MCF 10A (cell line): Measurements from ENCODE around the gene SHISA9. TPM values are rescaled to one million over a fixed set of nuclear protein-coding genes. Genes with fewer than 3 reads are reported as not detected.

Source experiments
- BruUV-seq: library from RNA; stranded (reverse); fragments of 400-500 nt; replicated peaks from 2 replicates; lab custom pipeline; 2021; lab: Mats Ljungman, UMichigan
- CTCF ChIA-PET: fragments of 300-600 bp; sonication (Branson Sonifier 250); formaldehyde crosslinking; extraction: SDS; loops from one replicate; lab custom pipeline; 2021; ENCODE audit warnings: antibody characterized with exemption, inconsistent platforms; lab: Yijun Ruan, JAX
- POLR2A ChIA-PET: fragments of 300-600, 350-650 bp; sonication (Branson Sonifier 250); formaldehyde crosslinking; extraction: SDS; loops from one replicate; lab custom pipeline; 2020; ENCODE audit warnings: antibody characterized with exemption, inconsistent platforms; lab: Yijun Ruan, JAX
- DNase-seq: peaks from one replicate; pipeline ENCODE4 v3.0.0-alpha.2; 2018; ENCODE audit not compliant: unreplicated experiment
- H3K27ac Mint-ChIP-seq: one replicate; pipeline ENCODE4 v1.8.0; 2022; ENCODE audit warnings: mild to moderate bottlenecking, low read depth, mixed read lengths; ENCODE audit not compliant: unreplicated experiment
- H3K27me3 Mint-ChIP-seq: one replicate; pipeline ENCODE4 v1.8.0; 2022; ENCODE audit warnings: mixed read lengths; ENCODE audit not compliant: insufficient read depth, unreplicated experiment
- H3K36me3 Mint-ChIP-seq: one replicate; pipeline ENCODE4 v1.8.0; 2022; ENCODE audit warnings: mild to moderate bottlenecking, moderate library complexity, mixed read lengths; ENCODE audit not compliant: insufficient read depth, unreplicated experiment
- H3K4me1 Mint-ChIP-seq: one replicate; pipeline ENCODE4 v1.8.0; 2022; ENCODE audit warnings: mixed read lengths; ENCODE audit not compliant: insufficient read depth, unreplicated experiment
- H3K4me3 Mint-ChIP-seq: one replicate; pipeline ENCODE4 v1.8.0; 2022; ENCODE audit warnings: mild to moderate bottlenecking, moderate library complexity, mixed read lengths; ENCODE audit not compliant: unreplicated experiment
- H3K9me3 Mint-ChIP-seq: one replicate; pipeline ENCODE4 v1.8.0; 2022; ENCODE audit warnings: mixed read lengths; ENCODE audit not compliant: unreplicated experiment
- CTCF ChIP-seq: fragments of 200-600 bp; IDR thresholded peaks from one replicate; pipeline ENCODE4 v1.8.0; 2022; ENCODE audit warnings: antibody characterized with exemption, mild to moderate bottlenecking; ENCODE audit not compliant: unreplicated experiment
- intact Hi-C: fragments of 100-400 bp; cut with micrococcal nuclease; formaldehyde crosslinking; loops from 2 replicates; pipeline ENCODE4 v1.14.1; 2022
- total RNA-seq: library from RNA; stranded (reverse); gene quantifications from 2 replicates; pipeline ENCODE4 v1.2.3, GENCODE V29; 2022

The SHISA9 gene
- total RNA-seq, 1 experiment from 2014 or later, result 8.0 TPM

- no peak overlapping the region for H3K4me3 Mint-ChIP-seq
- ChIA-PET CTCF (interaction anchor here (0.6 to 5.0 kb wide), 8 partner anchors 14 to 976 kb away, joined by 3 to 45 read pairs (median 4); no protein-coding TSS in a partner anchor), POLR2A (no interaction called here)
- intact Hi-C loops, result loop anchor here (5.0 kb wide), 3 partner anchors 319 to 1019 kb away; no protein-coding TSS in a partner anchor
- no peaks in the 10 kb centered on the region for H3K36me3 Mint-ChIP-seq
- no TSS peak for BruUV-seq
- TF ChIP-seq CTCF, result peak; percentile 20
- peaks cover 11% of the 10 kb centered on the region for H3K27me3 Mint-ChIP-seq
- no peak overlapping the region for H3K27ac Mint-ChIP-seq
- no peaks in the 10 kb centered on the region for H3K4me1 Mint-ChIP-seq
- peak; percentile 33 for DNase-seq
- no peaks in the 10 kb centered on the region for H3K9me3 Mint-ChIP-seq
Observed at GRCh38 chr16:12898551-12898950, 2.8 kb upstream of the SHISA9 start.

- ChIA-PET POLR2A (no interaction called here), CTCF (interaction anchor here (0.5 to 2.0 kb wide), 3 partner anchors 15 to 1020 kb away, joined by 3 to 4 read pairs (median 3); partner anchors contain the start of gene ERCC4)
- no peak for TF ChIP-seq CTCF
- no peaks in the 10 kb centered on the region for H3K36me3 Mint-ChIP-seq
- peaks cover 11% of the 10 kb centered on the region for H3K27me3 Mint-ChIP-seq
- no peak overlapping the region for H3K27ac Mint-ChIP-seq
- no peaks in the 10 kb centered on the region for H3K9me3 Mint-ChIP-seq
- intact Hi-C loops, result loop anchor here (5.0 kb wide), 3 partner anchors 318 to 1018 kb away; no protein-coding TSS in a partner anchor
- no peaks in the 10 kb centered on the region for H3K4me1 Mint-ChIP-seq
- no peak overlapping the region for H3K4me3 Mint-ChIP-seq
- BruUV-seq, result no TSS peak
- no peak for DNase-seq
Observed at GRCh38 chr16:12899529-12900143, 1.8 kb upstream of the SHISA9 start.

- intact Hi-C loops, result no loop called here
- BruUV-seq, result no TSS peak
- no peak overlapping the region for H3K27ac Mint-ChIP-seq
- peaks cover 11% of the 10 kb centered on the region for H3K27me3 Mint-ChIP-seq
- TF ChIP-seq CTCF, result no peak
- DNase-seq, result no peak
- peak overlapping the region; percentile 35 for H3K4me3 Mint-ChIP-seq
- no peaks in the 10 kb centered on the region for H3K4me1 Mint-ChIP-seq
- no peaks in the 10 kb centered on the region for H3K36me3 Mint-ChIP-seq
- no peaks in the 10 kb centered on the region for H3K9me3 Mint-ChIP-seq
- ChIA-PET POLR2A (no interaction called here), CTCF (interaction anchor here (0.5 to 2.0 kb wide), 2 partner anchors 15 to 28 kb away, joined by 3 to 4 read pairs; no protein-coding TSS in a partner anchor)
Observed at GRCh38 chr16:12900156-12900555, 1.2 kb upstream of the SHISA9 start.

- Mint-ChIP-seq H3K27ac (no peak overlapping the region), H3K9me3 (no peaks in the 10 kb centered on the region), H3K36me3 (no peaks in the 10 kb centered on the region), H3K27me3 (peaks cover 11% of the 10 kb centered on the region), H3K4me3 (peak overlapping the region; percentile 81), H3K4me1 (no peaks in the 10 kb centered on the region)
- CTCF ChIA-PET, result interaction anchor here (0.6 kb wide), 1 partner anchor 750 kb away, joined by 3 read pairs; no protein-coding TSS in a partner anchor
- POLR2A ChIA-PET, result no interaction called here
- DNase-seq, result no peak
- TF ChIP-seq CTCF, result no peak
- intact Hi-C loops, result loop anchor here (1.0 kb wide), 1 partner anchor 554 kb away; no protein-coding TSS in a partner anchor
- no TSS peak for BruUV-seq
Observed at GRCh38 chr16:12900599-12901203, 697 bp upstream of the SHISA9 start.
